Fibroblast of gingiva (primary cell): Measurements from ENCODE around the gene DOC2A.
"Not testable (repeated sequence)": the region's sequence is repeated elsewhere in the genome, so short reads cannot be mapped to it uniquely, and the experiment has no call there.

ENCODE experiments used
- DNase-seq: peaks from one replicate; pipeline ENCODE4 v3.0.0-alpha.2; 2011; ENCODE audit warnings: low read depth

The DOC2A gene

DNA sequence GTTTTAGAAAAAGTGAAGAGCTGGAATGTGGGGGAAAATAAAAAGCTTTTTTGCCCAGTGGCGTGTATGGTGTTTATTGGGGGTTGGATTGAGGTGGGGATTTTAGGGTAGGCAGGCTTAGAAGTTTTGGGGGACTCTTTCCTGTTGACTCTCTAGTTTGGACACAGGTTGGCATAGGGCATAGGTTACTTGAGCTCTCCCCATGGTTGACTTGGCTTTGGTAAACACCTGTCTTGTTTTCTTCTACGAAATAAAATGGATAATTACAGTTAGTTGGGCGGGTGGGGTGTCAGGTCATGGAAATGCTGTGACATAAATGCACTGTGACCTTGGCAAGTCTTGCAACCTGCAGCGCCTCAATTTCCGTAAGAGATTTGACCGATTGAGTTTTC lies 37.8 kb downstream of the DOC2A start:
- no peak for DNase-seq

GRCh38 chr16:29972500-29972899 lies 38.3 kb downstream of the DOC2A start:
- DNase-seq, result no peak

DNA sequence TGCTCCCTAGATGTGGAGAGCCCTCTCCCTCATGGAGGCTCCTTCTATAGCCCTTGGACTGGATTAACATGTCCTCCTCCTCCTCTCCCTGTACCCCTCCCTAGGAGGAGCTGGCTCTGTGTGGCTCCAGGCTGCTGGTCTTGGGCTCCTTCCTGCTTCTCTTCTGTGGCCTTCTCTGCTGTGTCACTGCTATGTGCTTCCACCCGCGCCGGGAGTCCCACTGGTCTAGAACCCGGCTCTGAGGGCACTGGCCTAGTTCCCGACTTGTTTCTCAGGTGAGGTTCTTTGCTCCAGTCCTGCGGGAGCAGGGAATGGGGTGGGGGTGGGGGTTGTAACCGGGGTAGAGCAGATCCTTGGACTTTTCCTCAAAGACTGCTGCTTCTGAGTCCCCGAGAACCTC lies 39.5 kb downstream of the DOC2A start:
- DNase-seq, result no peak

- DNase-seq, result no peak
Observed at GRCh38 chr16:29968205-29968604, 42.6 kb downstream of the DOC2A start.

DNA sequence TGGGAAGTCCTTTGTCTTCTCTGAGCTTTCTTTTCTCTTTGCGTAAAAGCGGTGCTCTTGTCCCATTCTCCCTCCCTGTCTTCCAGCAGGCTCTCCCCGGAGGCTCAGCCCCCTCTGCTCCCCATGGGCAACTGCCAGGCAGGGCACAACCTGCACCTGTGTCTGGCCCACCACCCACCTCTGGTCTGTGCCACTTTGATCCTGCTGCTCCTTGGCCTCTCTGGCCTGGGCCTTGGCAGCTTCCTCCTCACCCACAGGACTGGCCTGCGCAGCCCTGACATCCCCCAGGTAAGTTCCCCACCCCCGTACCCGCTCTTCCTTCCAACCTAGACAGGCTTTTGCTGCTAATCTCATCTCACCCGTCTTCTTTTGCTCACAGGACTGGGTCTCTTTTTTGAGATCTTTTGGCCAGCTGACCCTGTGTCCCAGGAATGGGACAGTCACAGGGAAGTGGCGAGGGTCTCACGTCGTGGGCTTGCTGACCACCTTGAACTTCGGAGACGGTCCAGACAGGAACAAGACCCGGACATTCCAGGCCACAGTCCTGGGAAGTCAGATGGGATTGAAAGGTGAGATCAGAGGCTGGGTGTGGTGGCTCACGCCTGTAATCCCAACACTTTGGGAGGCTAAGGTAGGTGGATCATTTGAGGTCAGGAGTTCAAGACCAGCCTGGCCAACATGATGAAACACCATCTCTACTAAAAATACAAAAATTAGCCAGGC lies 47.6 kb downstream of the DOC2A start:
- no peak for DNase-seq

- DNase-seq, result peak; percentile 23
Observed at GRCh38 chr16:29962344-29962994, 48.4 kb downstream of the DOC2A start.

- DNase-seq, result peak; percentile 88
Observed at GRCh38 chr16:29961479-29962343, 49.1 kb downstream of the DOC2A start, which contains the start of gene TMEM219. TSS of gene TMEM219 (plus strand) at chr16:29962079. CDS start at chr16:29963144, 1,065 bp downstream.

- no peak for DNase-seq
Observed at GRCh38 chr16:29961127-29961478, 49.7 kb downstream of the DOC2A start.

GRCh38 chr16:29959821-29960220 lies 51.0 kb downstream of the DOC2A start:
- not testable (repeated sequence) for DNase-seq

GRCh38 chr16:29959293-29959692 lies 51.5 kb downstream of the DOC2A start:
- no peak for DNase-seq

DNA sequence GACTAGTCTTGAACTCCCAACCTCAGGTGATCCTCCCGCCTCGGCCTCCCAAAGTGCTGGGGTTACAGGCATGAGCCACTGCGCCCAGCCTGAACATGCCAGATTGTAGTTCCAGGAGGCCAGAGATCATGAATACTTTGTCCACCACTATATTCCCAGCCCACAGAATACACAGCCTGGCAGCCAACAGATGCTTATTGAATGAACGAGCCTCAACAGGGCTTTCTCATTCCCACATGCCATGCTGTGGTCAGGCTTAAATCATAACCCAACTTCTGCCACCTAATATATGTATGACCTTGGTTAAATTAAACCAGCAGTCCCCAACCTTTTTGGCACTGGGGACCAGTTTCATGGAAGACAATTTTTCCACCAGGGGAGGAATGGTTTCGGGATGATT lies 52.1 kb downstream of the DOC2A start:
- DNase-seq, result no peak
